Stomach (tissue), 19 donors: Measurements from ENCODE around the gene LYZL4. TPM values are rescaled to one million over a fixed set of nuclear protein-coding genes. Genes with fewer than 3 reads are reported as not detected.

Experiments used
- DNase-seq, 2 donors: peaks; one replicate each; pipeline versions ENCODE4 v3.0.0 to v3.0.0-alpha.2; 2013 to 2019
- H3K27ac ChIP-seq, 5 donors: fragments of 200-600 bp in 4 of 5; sonication (generic) in 4 of 5; one replicate each; pipeline ENCODE4 v1.5.1; 2013 to 2019; ENCODE audit warnings: mild to moderate bottlenecking in 1 of 5, moderate library complexity in 1 of 5
- H3K27me3 ChIP-seq, 3 donors: fragments of 200-600 bp; sonication (generic); one replicate each; pipeline ENCODE4 v1.5.1; 2017 to 2019; ENCODE audit warnings: mixed run types in 1 of 3
- H3K36me3 ChIP-seq, 4 donors: fragments of 200-600 bp; sonication (generic); 1 replicate in 3 of 4; 2 replicates in 1 of 4; pipeline ENCODE4 v1.5.1; 2016 to 2019
- H3K4me1 ChIP-seq, 4 donors: fragments of 200-600 bp; sonication (generic); one replicate each; pipeline ENCODE4 v1.5.1; 2016 to 2019
- H3K4me3 ChIP-seq, 4 donors: fragments of 200-600 bp; sonication (generic) in 3 of 4; one replicate each; pipeline ENCODE4 v1.5.1; 2016 to 2019; ENCODE audit warnings: mild to moderate bottlenecking in 1 of 4
- H3K9me3 ChIP-seq, 4 donors: fragments of 200-600 bp; sonication (generic); one replicate each; pipeline ENCODE4 v1.5.1; 2016 to 2019
- EP300 ChIP-seq: sonication (generic); formaldehyde crosslinking; IDR thresholded peaks from one replicate; pipeline ENCODE4 v1.6.1; 2017; ENCODE audit warnings: antibody characterized with exemption
- POLR2A ChIP-seq, 4 donors: fragments of 450-650 bp; IDR thresholded peaks; one replicate each; pipeline ENCODE4 v1.6.1; 2016; ENCODE audit warnings: antibody characterized with exemption in 4 of 4, control low read depth in 2 of 4, mild to moderate bottlenecking in 1 of 4, moderate library complexity in 1 of 4
- POLR2AphosphoS5 ChIP-seq, 3 donors: sonication (generic); formaldehyde crosslinking; IDR thresholded peaks; one replicate each; pipeline ENCODE4 v1.6.1; 2016; ENCODE audit warnings: antibody characterized with exemption in 3 of 3
- WGBS, 5 donors: extraction: QIAGEN DNeasy Blood & Tissue Kit in 3 of 5; methylation state at CpG; one replicate each; pipeline versions ENCODE4 v1.1.5 to v1.1.7; 2013 to 2018; 5-methylcytosine and 5-hydroxymethylcytosine counted together
- intact Hi-C: fragments of 100-400 bp; cut with DNase I; formaldehyde crosslinking; loops from one replicate; pipeline ENCODE4 v1.15.1; 2023; ENCODE audit warnings: low total_unique reads
- long read RNA-seq, 10 donors: transcript quantifications; one replicate each; lab custom pipeline, GENCODE V29; 2026
- polyA plus RNA-seq, 3 donors: library from polyadenylated mRNA; stranded (reverse); fragments of 200-250 nt; gene quantifications; one replicate each; pipeline ENCODE4 v1.2.3, GENCODE V29; 2013
- total RNA-seq, 5 donors: library from RNA; depleted of rRNA; stranded (reverse); fragments of >200 nt; gene quantifications; one replicate each; pipeline versions ENCODE4 v1.1.0 to v1.2.3, GENCODE V29; 2014 to 2016
- TF ChIP-seq, protein P1 (sequence below), 7 experiments: fragments of 450-650 bp in 4 of 7; fragments of 200-600 bp in 3 of 7; sonication (generic) in 3 of 7; IDR thresholded peaks; one replicate each; pipeline ENCODE4 v1.5.1; 2016 to 2019; ENCODE audit warnings: antibody characterized with exemption in 7 of 7, control low read depth in 2 of 7, mild to moderate bottlenecking in 1 of 7
- donor health status: healthy with polysubstance abuse.
- donor health status: Bipolar disorder and iron deficiency.
- donor health status: healthy.

The LYZL4 gene, protein sequence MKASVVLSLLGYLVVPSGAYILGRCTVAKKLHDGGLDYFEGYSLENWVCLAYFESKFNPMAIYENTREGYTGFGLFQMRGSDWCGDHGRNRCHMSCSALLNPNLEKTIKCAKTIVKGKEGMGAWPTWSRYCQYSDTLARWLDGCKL
- total RNA-seq, result not detected
- not detected for polyA plus RNA-seq
- long read RNA-seq, donor 1, result 0 reads
- long read RNA-seq, donor 2, result 0 reads
- long read RNA-seq, donor 3, result 0 reads
- long read RNA-seq, donor 4, result 0 reads
- long read RNA-seq, donor 5, result 0 reads
- long read RNA-seq, donor 6, result 0 reads
- long read RNA-seq, donor 7, result 0 reads
- long read RNA-seq, donor 8, result 0 reads
- long read RNA-seq, donor 9, result 0 reads
- long read RNA-seq, donor 10, result 0 reads

DNA sequence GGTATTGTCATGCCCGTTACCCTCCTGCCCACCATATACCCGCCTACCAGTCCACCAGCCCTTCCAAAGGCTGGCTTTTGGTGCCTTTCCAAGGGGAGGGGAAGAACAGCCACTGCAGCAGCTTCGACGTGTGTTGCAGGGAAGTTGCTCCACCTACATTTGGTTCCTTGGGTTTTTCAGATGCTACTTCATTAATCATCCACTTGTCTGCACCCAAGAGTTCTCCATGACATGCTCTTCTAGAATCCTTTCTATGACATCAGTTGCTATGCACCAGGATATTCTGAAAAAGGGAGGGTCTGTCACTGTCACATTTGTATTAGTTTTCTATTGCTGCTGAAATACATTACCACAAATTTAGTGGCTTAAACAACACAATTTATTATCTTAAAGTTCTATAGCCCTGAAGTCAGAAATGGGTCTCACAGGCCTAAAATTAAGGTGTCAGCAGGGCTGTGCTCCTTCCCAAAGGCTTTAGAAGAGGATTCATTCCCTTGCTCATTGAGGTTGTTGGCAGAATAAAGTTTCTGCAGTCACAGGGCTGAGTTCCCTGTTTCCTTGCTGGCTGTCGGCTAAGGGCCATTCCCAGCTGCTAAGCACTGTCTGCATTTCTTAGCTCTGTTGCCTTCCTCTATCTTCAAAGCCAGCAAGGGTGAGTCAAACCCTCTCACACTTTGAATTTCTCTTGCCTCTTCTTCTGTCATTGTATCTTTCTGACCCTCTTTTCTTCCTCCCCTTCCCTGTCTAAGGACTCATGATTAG is at the start of gene LYZL4:
Gene LYZL4, minus strand, starts transcription at position 241 of the 762 bp plus-strand sequence. CDS start 3,359 bp downstream, outside the sequence.
- no peaks in the 10 kb centered on the region for H3K4me1 ChIP-seq
- TF ChIP-seq, protein P1, sequence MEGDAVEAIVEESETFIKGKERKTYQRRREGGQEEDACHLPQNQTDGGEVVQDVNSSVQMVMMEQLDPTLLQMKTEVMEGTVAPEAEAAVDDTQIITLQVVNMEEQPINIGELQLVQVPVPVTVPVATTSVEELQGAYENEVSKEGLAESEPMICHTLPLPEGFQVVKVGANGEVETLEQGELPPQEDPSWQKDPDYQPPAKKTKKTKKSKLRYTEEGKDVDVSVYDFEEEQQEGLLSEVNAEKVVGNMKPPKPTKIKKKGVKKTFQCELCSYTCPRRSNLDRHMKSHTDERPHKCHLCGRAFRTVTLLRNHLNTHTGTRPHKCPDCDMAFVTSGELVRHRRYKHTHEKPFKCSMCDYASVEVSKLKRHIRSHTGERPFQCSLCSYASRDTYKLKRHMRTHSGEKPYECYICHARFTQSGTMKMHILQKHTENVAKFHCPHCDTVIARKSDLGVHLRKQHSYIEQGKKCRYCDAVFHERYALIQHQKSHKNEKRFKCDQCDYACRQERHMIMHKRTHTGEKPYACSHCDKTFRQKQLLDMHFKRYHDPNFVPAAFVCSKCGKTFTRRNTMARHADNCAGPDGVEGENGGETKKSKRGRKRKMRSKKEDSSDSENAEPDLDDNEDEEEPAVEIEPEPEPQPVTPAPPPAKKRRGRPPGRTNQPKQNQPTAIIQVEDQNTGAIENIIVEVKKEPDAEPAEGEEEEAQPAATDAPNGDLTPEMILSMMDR (IDR thresholded peaks at IDR 0.05), result no peak
- TF ChIP-seq POLR2AphosphoS5 (IDR thresholded peaks at IDR 0.05) (no peak), EP300 (no peak), POLR2A (IDR thresholded peaks at IDR 0.05) (no peak)
- H3K4me3 ChIP-seq, result no peak within 1 kb of the TSS
- H3K36me3 ChIP-seq, result no peaks in the 10 kb centered on the region
- H3K27ac ChIP-seq, result no peak within 1 kb of the TSS
- intact Hi-C loops, result no loop called here
- no peaks in the 10 kb centered on the region for H3K9me3 ChIP-seq
- no peak for DNase-seq
- WGBS, 5 donors, result 49 to 66% (median 63%) methylated on average over 5 of the region's 5 CpGs
- H3K27me3 ChIP-seq, result peaks cover 0 to 7% (median 0%) of the 10 kb centered on the region in 3 donors

DNA sequence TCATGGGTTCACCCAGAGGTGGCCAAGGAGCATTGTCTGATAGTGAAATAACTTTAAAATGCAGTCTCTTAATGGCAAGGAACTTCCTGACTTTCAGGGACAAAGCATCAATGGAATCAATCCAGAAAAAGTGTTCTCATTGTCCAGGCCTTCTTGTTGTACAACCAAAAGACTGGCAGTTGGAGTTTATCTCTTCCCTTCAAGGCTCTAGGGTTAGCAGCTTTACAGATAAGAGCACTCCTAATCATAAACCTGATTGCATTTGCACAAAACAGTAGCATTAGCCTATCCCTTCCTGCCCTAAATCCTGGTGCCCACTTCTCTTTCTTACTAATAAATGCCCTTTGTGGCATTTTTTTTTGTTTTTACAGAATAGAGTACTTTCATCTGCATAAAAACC is 48.7 kb upstream of the LYZL4 start:
- Histone ChIP-seq H3K36me3 (no peaks in the 10 kb centered on the region), H3K9me3 (no peaks in the 10 kb centered on the region), H3K27ac (no peak overlapping the region), H3K4me1 (no peaks in the 10 kb centered on the region), H3K27me3 (no peaks in the 10 kb centered on the region), H3K4me3 (no peak overlapping the region)
- no peak for DNase-seq
- TF ChIP-seq POLR2AphosphoS5 (IDR thresholded peaks at IDR 0.05) (no peak), POLR2A (IDR thresholded peaks at IDR 0.05) (no peak), EP300 (no peak)
- TF ChIP-seq, protein P1 (IDR thresholded peaks at IDR 0.05), result no peak
- intact Hi-C loops, result no loop called here

DNA sequence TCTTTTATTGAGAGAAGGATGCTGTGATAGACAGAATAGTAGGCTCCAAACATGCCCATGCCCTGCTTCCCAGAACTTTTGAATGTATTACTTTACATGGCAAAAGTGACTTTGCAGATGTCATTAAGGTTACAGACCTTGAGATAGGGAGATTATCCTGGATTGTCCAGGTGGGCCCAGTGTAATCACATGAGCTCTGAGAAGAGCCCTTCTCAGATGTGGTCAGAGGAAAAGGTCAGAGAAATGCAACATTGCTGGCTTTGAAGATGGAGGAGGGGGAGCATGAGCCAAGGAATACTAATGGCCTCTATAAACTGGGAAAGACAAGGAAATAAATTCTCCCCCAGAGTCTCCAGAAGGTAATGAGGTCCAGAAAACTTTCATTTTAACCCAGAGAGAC is 45.8 kb upstream of the LYZL4 start:
- no peaks in the 10 kb centered on the region for H3K9me3 ChIP-seq
- TF ChIP-seq, protein P1 (IDR thresholded peaks at IDR 0.05), result no peak
- no peak for TF ChIP-seq POLR2AphosphoS5 (IDR thresholded peaks at IDR 0.05)
- no peak for TF ChIP-seq EP300
- no peak for TF ChIP-seq POLR2A (IDR thresholded peaks at IDR 0.05)
- peaks cover 0 to 11% (median 5%) of the 10 kb centered on the region in 4 donors for H3K4me1 ChIP-seq
- DNase-seq, result no peak
- no peaks in the 10 kb centered on the region for H3K27me3 ChIP-seq
- H3K36me3 ChIP-seq, result no peaks in the 10 kb centered on the region
- no peak overlapping the region for H3K27ac ChIP-seq
- no peak overlapping the region for H3K4me3 ChIP-seq
- intact Hi-C loops, result no loop called here

DNA sequence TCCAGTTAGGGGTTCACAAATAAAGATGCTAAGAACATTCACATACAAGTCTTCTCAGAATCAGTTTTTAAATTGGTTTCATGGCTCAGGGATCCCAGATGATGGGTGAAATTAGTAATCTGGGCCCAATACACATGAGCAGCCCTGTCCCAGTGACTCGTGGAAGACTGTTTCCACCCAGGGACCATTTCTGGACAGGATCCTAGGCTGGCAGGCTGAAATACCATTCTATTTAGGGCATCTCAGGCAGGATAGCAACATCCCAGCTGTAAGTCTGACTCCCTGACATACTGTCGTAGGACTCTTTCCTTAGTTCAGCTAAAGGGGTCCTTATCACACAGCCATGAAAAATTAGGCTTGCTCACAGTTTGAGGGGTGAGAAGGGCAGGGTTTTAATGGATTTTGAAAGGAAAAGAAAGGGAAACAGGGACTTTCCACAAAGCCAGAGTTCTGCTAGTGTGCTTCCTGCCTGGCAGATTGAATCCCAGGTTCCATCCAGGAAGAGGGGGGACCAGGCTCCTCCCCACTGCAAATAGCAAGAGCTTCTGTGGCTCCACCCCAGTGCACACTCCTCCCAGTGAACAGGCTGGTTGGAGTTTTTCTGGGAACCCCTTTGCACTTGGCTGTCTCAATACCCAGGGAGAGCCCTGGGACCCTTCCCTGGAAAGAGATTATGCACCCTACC is 41.3 kb upstream of the LYZL4 start:
- 43 to 61% (median 48%) methylated on average over 2 of the region's 2 CpGs for WGBS, 5 donors

More for the DNA sequence above, 41.3 kb upstream of the LYZL4 start:
- Histone ChIP-seq H3K9me3 (no peaks in the 10 kb centered on the region), H3K36me3 (no peaks in the 10 kb centered on the region), H3K27ac (peak overlapping the region in 3 of 5 donors; percentile 21 to 46 (median 30)), H3K4me1 (peaks cover 0 to 13% (median 6%) of the 10 kb centered on the region in 4 donors), H3K4me3 (no peak overlapping the region), H3K27me3 (no peaks in the 10 kb centered on the region)
- TF ChIP-seq, protein P1 (IDR thresholded peaks at IDR 0.05), result no peak
- no peak for TF ChIP-seq EP300
- no peak for TF ChIP-seq POLR2AphosphoS5 (IDR thresholded peaks at IDR 0.05)
- no peak for TF ChIP-seq POLR2A (IDR thresholded peaks at IDR 0.05)
- peak in 1 of 2 donors; percentile 51 for DNase-seq
- intact Hi-C loops, result no loop called here
